ENCODE measurements around the gene DEPP1.

The DEPP1 gene

DNA sequence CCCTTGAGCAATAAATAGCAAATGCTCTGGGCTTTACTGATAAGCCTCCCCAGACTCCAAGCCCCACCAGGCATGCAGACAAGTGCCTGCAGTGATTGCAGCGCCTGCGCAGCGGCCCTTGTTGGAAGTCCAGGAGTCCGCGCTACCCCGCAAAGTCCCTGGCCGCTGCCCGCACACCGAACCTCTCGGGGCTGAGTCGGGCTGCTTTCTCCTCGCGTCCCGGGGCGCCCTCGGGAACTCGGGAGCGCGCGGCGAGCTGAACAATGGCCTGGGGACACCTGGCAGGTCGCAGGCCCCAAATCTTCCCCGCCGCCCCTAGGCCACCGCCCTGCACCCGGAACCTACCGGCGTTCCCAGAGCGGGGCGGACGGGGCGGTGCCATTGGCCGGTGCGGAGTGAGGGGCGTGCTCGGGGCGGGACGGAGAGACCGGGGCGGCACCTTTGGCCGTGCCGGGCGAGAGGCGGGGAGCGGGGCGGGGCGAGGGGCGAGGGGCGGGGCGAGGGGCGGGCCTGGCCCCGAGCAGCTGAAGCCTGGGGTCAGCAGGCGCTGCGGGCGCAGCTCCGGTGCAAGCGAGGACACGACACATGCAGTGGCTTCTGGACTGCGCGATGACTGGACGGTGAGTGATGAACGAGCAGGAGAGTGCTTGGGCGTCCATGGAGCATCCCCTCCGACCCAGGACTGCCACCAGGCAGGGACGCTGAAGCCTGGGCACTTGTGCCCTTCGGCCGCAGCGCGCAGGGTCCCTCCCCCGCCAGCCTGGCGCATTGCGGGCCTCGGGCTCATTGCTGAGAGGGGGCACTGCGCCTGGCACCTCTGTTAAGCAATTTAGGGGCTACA lies 19.1 kb downstream of the DEPP1 start, which contains the start of gene RASSF4:
Gene RASSF4, plus strand, starts transcription at position 556 of the 841 bp plus-strand sequence. CDS start 10,401 bp downstream, outside the sequence.
- TF ChIP-seq, protein P1, sequence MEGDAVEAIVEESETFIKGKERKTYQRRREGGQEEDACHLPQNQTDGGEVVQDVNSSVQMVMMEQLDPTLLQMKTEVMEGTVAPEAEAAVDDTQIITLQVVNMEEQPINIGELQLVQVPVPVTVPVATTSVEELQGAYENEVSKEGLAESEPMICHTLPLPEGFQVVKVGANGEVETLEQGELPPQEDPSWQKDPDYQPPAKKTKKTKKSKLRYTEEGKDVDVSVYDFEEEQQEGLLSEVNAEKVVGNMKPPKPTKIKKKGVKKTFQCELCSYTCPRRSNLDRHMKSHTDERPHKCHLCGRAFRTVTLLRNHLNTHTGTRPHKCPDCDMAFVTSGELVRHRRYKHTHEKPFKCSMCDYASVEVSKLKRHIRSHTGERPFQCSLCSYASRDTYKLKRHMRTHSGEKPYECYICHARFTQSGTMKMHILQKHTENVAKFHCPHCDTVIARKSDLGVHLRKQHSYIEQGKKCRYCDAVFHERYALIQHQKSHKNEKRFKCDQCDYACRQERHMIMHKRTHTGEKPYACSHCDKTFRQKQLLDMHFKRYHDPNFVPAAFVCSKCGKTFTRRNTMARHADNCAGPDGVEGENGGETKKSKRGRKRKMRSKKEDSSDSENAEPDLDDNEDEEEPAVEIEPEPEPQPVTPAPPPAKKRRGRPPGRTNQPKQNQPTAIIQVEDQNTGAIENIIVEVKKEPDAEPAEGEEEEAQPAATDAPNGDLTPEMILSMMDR (IDR thresholded peaks at IDR 0.05; ENCODE audit: borderline replicate concordance, control extremely low read depth, extremely low read depth, insufficient read depth, missing control alignments) = no peak
- peak; percentile 99 for DNase-seq (ENCODE audit: low spot score)
- in situ Hi-C loops (cut with MboI; ENCODE audit: low sequenced_read_pairs, unreplicated experiment) = no loop called here

DNA sequence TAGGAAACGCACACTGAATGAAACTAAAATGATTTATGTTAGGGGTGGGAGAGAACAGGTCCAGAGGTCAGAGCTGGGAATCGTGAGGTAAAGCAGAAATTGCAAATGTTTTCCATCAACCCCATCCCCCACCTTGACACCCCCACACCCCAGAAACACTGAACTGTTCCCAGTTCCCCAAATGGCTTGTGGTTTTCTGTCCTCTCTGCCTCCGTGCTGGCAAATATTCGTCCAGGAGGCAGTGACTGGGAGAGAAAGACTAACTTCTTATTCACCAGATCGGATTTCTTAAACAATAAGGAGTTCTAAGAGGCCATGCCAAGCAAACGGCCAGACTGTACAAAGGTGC lies 19.7 kb downstream of the DEPP1 start:
- in situ Hi-C loops (cut with MboI; ENCODE audit: low sequenced_read_pairs, unreplicated experiment) = no loop called here
- TF ChIP-seq, protein P1 (IDR thresholded peaks at IDR 0.05; ENCODE audit: borderline replicate concordance, control extremely low read depth, extremely low read depth, insufficient read depth, missing control alignments) = no peak
- no peak for DNase-seq (ENCODE audit: low spot score)

DNA sequence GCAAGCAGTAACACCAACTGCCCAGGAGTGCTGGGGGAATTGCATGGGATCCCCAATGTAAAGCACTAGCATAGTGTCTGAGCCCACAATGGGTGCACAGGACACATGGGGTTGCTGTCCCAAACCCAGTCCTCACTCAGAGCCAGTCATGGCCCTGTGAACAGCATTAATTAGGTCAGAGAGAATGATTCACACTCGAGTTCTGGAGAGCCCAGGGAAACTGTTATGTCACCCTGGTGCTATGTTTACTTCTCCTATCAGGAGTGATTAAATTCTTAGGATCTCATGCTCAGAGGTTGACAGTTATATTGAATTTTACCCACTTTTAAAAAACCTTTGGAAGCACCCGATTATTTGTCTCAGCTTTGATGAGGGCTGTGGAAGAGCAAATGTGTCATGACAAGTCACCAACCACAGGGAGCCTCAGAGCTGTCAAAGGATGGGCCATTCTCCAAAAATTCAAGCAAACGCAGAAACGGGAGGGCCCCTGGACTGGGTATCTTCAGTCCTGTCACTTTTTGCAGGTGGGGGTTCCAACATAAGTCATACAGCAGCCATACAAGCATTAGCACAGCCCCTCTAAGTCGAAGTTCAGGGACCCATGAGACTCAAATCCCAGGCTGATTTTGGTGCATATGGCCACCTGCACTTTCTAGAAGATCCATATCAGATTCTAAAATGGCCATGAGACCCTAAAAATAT lies 20.3 kb downstream of the DEPP1 start:
- in situ Hi-C loops (cut with MboI; ENCODE audit: low sequenced_read_pairs, unreplicated experiment) = no loop called here
- DNase-seq (ENCODE audit: low spot score) = no peak
- TF ChIP-seq, protein P1 (IDR thresholded peaks at IDR 0.05; ENCODE audit: borderline replicate concordance, control extremely low read depth, extremely low read depth, insufficient read depth, missing control alignments) = no peak

DNA sequence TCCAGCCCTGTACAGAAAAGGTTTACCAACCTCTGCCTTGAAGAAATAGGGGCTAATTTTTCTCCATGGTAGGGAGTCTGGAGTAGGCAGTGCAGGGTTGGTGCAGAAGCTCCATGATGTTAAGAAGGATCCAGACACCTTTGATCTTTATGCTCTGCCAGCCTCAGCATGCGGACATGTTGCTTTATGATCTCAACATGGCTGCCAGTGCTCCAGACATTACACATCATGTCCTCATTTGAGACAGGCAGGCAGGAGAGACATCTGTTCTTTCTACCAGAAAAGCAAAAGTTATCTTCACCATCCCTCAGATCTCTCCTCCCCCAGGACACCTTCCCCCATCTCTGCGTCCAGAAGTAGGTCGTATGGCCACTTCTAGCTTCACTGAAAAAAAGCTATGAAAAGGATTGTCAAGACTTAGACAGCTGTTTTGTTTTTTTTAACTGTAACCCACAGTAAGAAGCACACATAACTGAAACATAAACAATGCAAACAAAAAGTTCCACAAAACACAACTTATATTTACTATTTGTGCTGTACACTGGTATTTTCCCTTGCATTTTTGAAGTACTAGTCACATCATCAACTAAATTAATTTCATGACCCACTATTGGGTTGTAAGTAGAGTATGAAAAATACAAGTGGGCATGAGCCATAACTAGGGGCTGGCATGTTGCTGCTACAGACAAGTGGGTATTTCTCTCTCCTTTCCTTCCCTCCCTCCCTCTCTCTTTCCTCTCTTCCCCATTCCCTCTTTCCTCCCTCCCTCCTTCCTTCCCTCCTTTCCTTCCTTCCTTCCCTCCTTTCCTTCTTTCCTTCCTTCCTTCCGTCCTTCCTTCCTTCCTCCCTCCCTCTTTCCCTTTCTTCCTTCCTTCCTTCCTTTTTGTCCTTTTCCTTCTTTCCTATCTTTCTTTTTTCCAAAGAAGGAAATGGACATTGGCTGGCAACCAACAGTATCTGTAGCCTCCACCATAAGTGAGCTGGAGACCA lies 21.6 kb downstream of the DEPP1 start:
- TF ChIP-seq, protein P1 (IDR thresholded peaks at IDR 0.05; ENCODE audit: borderline replicate concordance, control extremely low read depth, extremely low read depth, insufficient read depth, missing control alignments) = no peak
- in situ Hi-C loops (cut with MboI; ENCODE audit: low sequenced_read_pairs, unreplicated experiment) = no loop called here
- no peak for DNase-seq (ENCODE audit: low spot score)

DNA sequence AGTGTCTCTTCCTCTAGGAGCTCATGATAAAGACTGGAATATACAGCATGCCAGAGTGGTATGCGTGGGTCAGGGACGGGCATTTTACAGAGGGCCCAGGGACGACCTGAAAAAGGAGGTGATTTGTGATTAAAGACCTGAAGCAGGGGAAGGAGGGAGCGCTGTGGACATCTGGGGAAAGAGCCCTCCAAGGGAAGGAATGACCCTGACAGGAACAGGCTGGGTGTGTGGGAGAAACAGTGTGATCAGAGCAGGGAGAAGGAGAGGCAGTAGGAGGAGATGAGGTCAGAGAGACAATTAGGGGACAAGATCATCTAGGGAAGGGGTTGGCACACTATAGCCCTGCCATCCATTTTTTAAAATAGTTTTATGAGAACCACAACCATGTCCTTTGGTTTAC lies 22.4 kb downstream of the DEPP1 start:
- in situ Hi-C loops (cut with MboI; ENCODE audit: low sequenced_read_pairs, unreplicated experiment) = no loop called here
- TF ChIP-seq, protein P1 (IDR thresholded peaks at IDR 0.05; ENCODE audit: borderline replicate concordance, control extremely low read depth, extremely low read depth, insufficient read depth, missing control alignments) = no peak
- DNase-seq (ENCODE audit: low spot score) = no peak
